Activated CD4-positive, alpha-beta T cell treated with anti-CD3 and anti-CD28 coated beads for 36 hours (primary cell): ENCODE data around the gene YKT6. TPM values are rescaled to one million over a fixed set of nuclear protein-coding genes. Genes with fewer than 3 reads are reported as not detected.

Experiments
- ATAC-seq: fragments of 200-7000 bp; cut with Tn5 transposase; one replicate; pipeline ENCODE4 v1.10.0; 2021; ENCODE audit warnings: mild to moderate bottlenecking, moderate library complexity
- CTCF ChIA-PET: fragments of 350-600 bp; sonication (Branson Sonifier 250); formaldehyde crosslinking; loops from one replicate; lab custom pipeline; 2021; ENCODE audit warnings: antibody characterized with exemption; lab: Charles Lee
- POLR2A ChIA-PET: fragments of 350-600 bp; sonication (Branson Sonifier 250); formaldehyde crosslinking; loops from one replicate; lab custom pipeline; 2021; ENCODE audit warnings: antibody characterized with exemption, inconsistent platforms; lab: Charles Lee
- DNase-seq: peaks from one replicate; pipeline ENCODE4 v3.0.0-alpha.2; 2020
- H3K27ac Mint-ChIP-seq: one replicate; pipeline ENCODE4 v1.8.0; 2021; ENCODE audit warnings: mixed read lengths
- H3K27me3 Mint-ChIP-seq: one replicate; pipeline ENCODE4 v1.8.0; 2021; ENCODE audit warnings: mixed read lengths
- H3K36me3 Mint-ChIP-seq: one replicate; pipeline ENCODE4 v1.8.0; 2021; ENCODE audit warnings: low read depth, mixed read lengths
- H3K4me1 Mint-ChIP-seq: one replicate; pipeline ENCODE4 v1.8.0; 2021; ENCODE audit warnings: mixed read lengths
- H3K4me3 Mint-ChIP-seq: one replicate; pipeline ENCODE4 v1.8.0; 2021; ENCODE audit warnings: mild to moderate bottlenecking, moderate library complexity, mixed read lengths
- H3K9me3 Mint-ChIP-seq: one replicate; pipeline ENCODE4 v1.8.0; 2021; ENCODE audit warnings: low read depth, mixed read lengths
- intact Hi-C, 2 experiments: fragments of 100-400 bp; cut with DNase I in 1 of 2; cut with micrococcal nuclease in 1 of 2; formaldehyde crosslinking; loops; one replicate each; pipeline versions ENCODE4 v1.14.2 to v1.15.1; 2022 to 2024; cut with DNase I, micrococcal nuclease
- total RNA-seq, 2 experiments: library from RNA; stranded (reverse); gene quantifications; one replicate each; pipeline ENCODE4 v1.2.3, GENCODE V29; 2021

Gene YKT6
- total RNA-seq, 2 experiments from 2014 or later, result 51.0 to 51.3 TPM

- CTCF ChIA-PET, result interaction anchor here (0.5 kb wide), 1 partner anchor 502 kb away, joined by 3 read pairs; no protein-coding TSS in a partner anchor
- Mint-ChIP-seq H3K27ac (no peak overlapping the region), H3K4me3 (no peak overlapping the region), H3K36me3 (no peaks in the 10 kb centered on the region), H3K9me3 (no peaks in the 10 kb centered on the region), H3K27me3 (no peaks in the 10 kb centered on the region), H3K4me1 (no peaks in the 10 kb centered on the region)
- intact Hi-C loops, result no loop called here
- POLR2A ChIA-PET, result no interaction called here
- ATAC-seq, result no peak
- DNase-seq, result no peak
These were observed 20.5 kb downstream of the YKT6 start for GRCh38 chr7:44221231-44221791.

- intact Hi-C loops, result no loop called here
These were observed 21.3 kb downstream of the YKT6 start for GRCh38 chr7:44222074-44222473.

DNA sequence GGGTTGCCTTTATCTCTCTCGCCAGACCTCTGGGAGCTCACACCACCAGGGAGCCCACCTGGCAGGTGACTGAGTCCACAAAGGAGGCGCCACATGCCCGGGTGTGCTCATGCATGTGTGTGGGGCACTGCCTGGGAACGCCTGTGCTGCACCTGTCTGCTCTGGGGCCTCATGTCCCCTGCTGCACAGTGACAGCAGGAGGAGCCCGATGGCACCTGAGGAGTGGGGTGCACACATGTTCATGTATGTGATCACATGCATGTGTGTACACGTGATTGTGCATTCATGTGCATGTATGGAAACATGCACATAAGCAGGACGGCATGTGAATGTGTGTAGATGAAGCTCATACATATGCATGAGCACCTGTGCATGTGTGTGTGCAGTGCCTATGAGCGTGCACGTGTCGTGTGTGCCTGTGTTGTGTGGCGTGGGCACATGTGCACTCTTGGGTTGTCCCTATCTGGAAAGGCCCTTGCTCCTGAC is 22.0 kb downstream of the YKT6 start:
- CTCF ChIA-PET, result no interaction called here
- H3K4me1 Mint-ChIP-seq, result no peaks in the 10 kb centered on the region

More at GRCh38 chr7:44222074-44222473, 21.3 kb downstream of the YKT6 start:
- DNase-seq (no peak), ATAC-seq (no peak)
- ChIA-PET CTCF (no interaction called here), POLR2A (no interaction called here)
- H3K4me1 Mint-ChIP-seq, result no peaks in the 10 kb centered on the region
- no peaks in the 10 kb centered on the region for H3K27me3 Mint-ChIP-seq
- no peaks in the 10 kb centered on the region for H3K36me3 Mint-ChIP-seq
- H3K27ac Mint-ChIP-seq, result no peak overlapping the region
- no peaks in the 10 kb centered on the region for H3K9me3 Mint-ChIP-seq
- H3K4me3 Mint-ChIP-seq, result no peak overlapping the region

GRCh38 chr7:44223362-44224079 is 22.7 kb downstream of the YKT6 start:
- Mint-ChIP-seq H3K4me1 (no peaks in the 10 kb centered on the region), H3K36me3 (no peaks in the 10 kb centered on the region), H3K27ac (no peak overlapping the region), H3K27me3 (no peaks in the 10 kb centered on the region), H3K4me3 (no peak overlapping the region), H3K9me3 (no peaks in the 10 kb centered on the region)
- ChIA-PET CTCF (no interaction called here), POLR2A (no interaction called here)
- DNase-seq (no peak), ATAC-seq (no peak)
- intact Hi-C loops, result no loop called here

More for the DNA sequence above, 22.0 kb downstream of the YKT6 start:
- POLR2A ChIA-PET, result no interaction called here
- H3K4me3 Mint-ChIP-seq, result no peak overlapping the region
- no peaks in the 10 kb centered on the region for H3K27me3 Mint-ChIP-seq
- H3K36me3 Mint-ChIP-seq, result no peaks in the 10 kb centered on the region
- no peak overlapping the region for H3K27ac Mint-ChIP-seq
- no peak for ATAC-seq
- no peak for DNase-seq
- no peaks in the 10 kb centered on the region for H3K9me3 Mint-ChIP-seq
- intact Hi-C loops, result no loop called here

DNA sequence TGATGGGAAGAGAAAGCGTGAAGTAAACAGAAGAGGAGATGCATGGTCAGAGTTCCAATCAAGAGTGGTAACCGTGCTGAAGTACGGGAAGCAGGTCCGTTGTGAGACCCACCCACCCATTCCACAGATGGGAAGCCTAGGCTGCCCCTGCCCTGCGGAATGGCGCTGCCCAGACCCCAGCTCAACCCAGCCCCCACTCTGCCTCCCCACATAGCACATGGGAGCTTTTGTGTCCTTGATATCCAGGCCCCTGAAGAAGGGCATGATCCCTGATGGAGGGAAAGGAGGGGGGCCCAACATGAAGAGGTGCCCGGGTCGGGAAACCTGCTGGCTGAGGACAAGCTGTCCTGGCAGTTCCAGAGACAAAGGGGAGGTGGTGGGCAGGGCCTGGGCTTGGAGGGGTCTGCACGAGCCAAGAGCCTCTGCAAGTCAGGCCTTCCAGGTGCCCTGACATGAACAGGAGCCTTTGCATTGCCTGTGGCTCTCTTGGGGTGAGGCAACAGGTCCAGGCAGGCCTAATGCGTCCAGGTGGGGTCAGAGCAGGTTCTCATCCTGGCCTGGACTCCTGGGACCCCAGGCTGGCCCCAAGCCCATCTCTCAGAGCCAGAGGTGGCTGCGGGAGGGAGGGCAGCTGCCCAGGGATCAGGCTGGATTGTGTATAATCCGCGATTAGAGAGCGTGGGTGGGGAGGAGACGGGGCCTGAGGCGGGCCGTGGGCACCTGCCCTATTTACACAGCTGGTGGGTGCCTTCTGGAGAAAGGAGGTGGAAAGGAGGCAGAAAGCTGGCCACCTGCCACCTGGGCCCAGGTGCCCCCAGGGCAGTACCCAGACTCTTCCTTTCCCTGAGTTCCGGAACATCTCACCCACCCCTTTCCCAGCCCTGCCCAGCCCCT is 23.5 kb downstream of the YKT6 start:
- CTCF ChIA-PET, result no interaction called here
- Mint-ChIP-seq H3K4me3 (no peak overlapping the region), H3K4me1 (no peaks in the 10 kb centered on the region), H3K27me3 (no peaks in the 10 kb centered on the region), H3K27ac (no peak overlapping the region), H3K36me3 (no peaks in the 10 kb centered on the region), H3K9me3 (no peaks in the 10 kb centered on the region)
- POLR2A ChIA-PET, result no interaction called here
- intact Hi-C loops, result no loop called here
- no peak for DNase-seq
- no peak for ATAC-seq

GRCh38 chr7:44224974-44225565 is 24.3 kb downstream of the YKT6 start:
- no peaks in the 10 kb centered on the region for H3K9me3 Mint-ChIP-seq
- no peak overlapping the region for H3K4me3 Mint-ChIP-seq
- no peaks in the 10 kb centered on the region for H3K36me3 Mint-ChIP-seq
- H3K27ac Mint-ChIP-seq, result no peak overlapping the region
- DNase-seq, result no peak
- no peak for ATAC-seq
- H3K4me1 Mint-ChIP-seq, result no peaks in the 10 kb centered on the region
- ChIA-PET CTCF (no interaction called here), POLR2A (no interaction called here)
- intact Hi-C loops, result no loop called here
- no peaks in the 10 kb centered on the region for H3K27me3 Mint-ChIP-seq

DNA sequence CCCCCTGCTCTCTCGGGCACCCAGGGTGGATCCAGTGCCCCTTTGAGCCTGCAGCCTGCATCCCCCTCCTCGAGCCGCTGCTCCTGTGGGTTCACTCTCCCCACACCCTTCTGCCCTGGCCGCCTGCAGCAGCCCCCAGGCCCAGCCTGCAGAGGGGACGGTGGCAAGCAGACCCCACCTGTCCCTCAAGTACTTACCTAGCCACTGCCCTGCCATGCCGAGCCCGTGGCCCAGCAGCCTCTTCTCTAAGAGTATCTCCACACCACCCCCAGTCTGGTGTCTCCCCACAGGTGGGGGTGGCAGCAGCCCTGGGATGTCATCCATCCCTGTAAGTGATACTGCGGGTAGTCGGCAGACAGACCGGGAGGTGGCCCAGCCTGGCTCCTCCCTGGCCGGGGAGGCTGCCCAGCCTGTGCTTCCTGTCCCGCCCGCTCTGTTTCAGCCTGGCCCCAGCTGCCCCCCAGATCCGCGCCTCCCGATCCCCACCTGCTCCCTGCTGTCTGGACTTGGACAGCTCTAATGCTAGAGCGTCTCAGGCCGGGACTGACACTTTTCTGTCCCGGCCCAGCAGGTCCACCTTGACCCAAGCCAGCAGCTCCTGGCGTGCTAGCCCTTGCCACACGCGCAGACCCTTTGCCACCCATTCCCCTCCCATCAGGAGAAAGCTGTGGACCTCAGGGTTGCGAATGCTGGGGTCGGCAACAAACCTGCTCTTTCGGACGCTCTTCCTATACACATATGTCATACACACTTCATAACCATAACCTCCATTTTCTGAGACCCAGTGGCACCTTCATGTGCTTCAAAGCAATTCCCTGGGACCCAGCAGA is 25.0 kb downstream of the YKT6 start:
- Mint-ChIP-seq H3K4me1 (no peaks in the 10 kb centered on the region), H3K36me3 (no peaks in the 10 kb centered on the region), H3K27me3 (no peaks in the 10 kb centered on the region), H3K27ac (no peak overlapping the region), H3K9me3 (no peaks in the 10 kb centered on the region), H3K4me3 (no peak overlapping the region)
- ATAC-seq (no peak), DNase-seq (no peak)
- ChIA-PET POLR2A (no interaction called here), CTCF (no interaction called here)
- intact Hi-C loops, result no loop called here

GRCh38 chr7:44226396-44226753 is 25.6 kb downstream of the YKT6 start:
- ChIA-PET POLR2A (no interaction called here), CTCF (no interaction called here)
- Mint-ChIP-seq H3K9me3 (no peaks in the 10 kb centered on the region), H3K4me3 (no peak overlapping the region), H3K36me3 (no peaks in the 10 kb centered on the region), H3K4me1 (no peaks in the 10 kb centered on the region), H3K27me3 (no peaks in the 10 kb centered on the region), H3K27ac (no peak overlapping the region)
- intact Hi-C loops, result no loop called here
- DNase-seq, result no peak
- ATAC-seq, result no peak

DNA sequence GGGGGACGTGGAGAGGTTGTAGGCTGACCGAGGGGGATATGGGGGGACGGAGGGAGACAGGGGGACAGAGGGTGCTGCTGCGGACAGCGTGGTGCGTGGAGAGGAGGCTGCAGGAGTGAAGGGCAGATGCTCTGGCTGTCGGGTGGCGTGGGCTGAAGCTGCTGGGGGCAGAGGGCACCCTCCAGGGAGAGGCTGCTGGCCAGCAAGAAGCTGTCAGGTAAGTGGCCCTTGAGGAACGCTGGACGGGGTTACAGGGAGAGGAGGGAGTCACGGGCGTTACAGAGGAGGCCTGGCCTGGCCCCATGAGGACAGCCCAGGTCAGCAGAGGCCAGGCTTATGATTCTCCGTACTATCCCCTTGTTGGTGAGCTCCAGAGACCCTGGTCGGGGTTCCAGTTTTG is 27.1 kb downstream of the YKT6 start:
- Mint-ChIP-seq H3K4me1 (no peaks in the 10 kb centered on the region), H3K27ac (no peak overlapping the region), H3K27me3 (no peaks in the 10 kb centered on the region), H3K9me3 (no peaks in the 10 kb centered on the region), H3K36me3 (no peaks in the 10 kb centered on the region), H3K4me3 (no peak overlapping the region)
- ATAC-seq (no peak), DNase-seq (no peak)
- ChIA-PET POLR2A (no interaction called here), CTCF (no interaction called here)
- intact Hi-C loops, result no loop called here

DNA sequence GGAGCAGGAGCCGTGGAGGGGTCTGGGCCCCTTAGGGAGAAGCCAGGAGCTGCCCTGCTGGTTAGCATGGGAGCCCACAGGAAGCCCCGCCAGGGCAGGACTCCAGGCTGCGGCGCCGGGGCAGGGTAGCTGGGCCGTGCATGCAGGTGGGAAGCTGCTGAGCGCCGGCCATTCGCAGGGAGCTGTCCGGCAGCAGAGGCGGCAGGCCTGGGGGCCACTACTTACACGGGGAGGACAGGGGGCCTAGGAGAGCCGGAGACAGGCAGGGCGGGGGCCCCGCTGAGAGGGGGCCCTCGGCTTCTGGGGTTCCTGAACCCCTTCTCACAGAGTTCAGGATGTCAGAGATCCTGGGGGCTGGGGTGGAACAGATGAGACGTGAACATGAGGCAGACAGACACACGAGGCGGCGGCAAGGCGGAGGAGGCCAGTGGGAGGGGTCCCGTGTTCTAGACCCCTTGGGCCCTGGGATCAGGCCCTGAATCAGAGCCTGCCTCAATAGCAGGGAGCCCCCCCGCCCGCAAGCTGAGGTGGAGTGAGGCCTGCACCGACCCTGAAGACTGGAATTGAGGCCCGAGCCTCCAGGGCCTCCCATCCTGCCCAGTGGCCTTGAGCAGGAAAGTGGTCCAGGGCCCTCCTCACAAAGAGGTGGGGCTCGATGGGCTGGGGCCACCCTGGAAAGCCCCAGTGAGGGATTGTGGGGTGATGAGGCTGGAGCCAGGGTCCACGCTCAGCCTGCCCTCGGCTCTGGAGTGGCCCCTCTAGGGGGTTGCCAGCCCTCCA is 28.0 kb downstream of the YKT6 start:
- POLR2A ChIA-PET, result no interaction called here
- Mint-ChIP-seq H3K36me3 (no peaks in the 10 kb centered on the region), H3K9me3 (no peaks in the 10 kb centered on the region), H3K27ac (no peak overlapping the region), H3K4me1 (no peaks in the 10 kb centered on the region), H3K27me3 (no peaks in the 10 kb centered on the region), H3K4me3 (no peak overlapping the region)
- intact Hi-C loops, result no loop called here
- no peak for ATAC-seq
- CTCF ChIA-PET, result no interaction called here
- no peak for DNase-seq
